A549 (cell line): ENCODE measurements around the gene KRTAP5-7. TPM values are rescaled to one million over a fixed set of nuclear protein-coding genes. Genes with fewer than 3 reads are reported as not detected.

Experiments used
- ATAC-seq, 2 experiments: fragments of 200-7000 bp in 1 of 2; fragments of >200 bp in 1 of 2; cut with Nextera tagmentation in 1 of 2; cut with Tn5 transposase in 1 of 2; 3 replicates each; pipeline versions ENCODE4 v1.8.0 to v1.9.1; 2018 to 2020; ENCODE audit warnings: mild to moderate bottlenecking in 1 of 2, moderate library complexity in 1 of 2
- CTCF ChIA-PET: fragments of 300-600 bp; sonication (Branson Sonifier 250); formaldehyde crosslinking; extraction: SDS; loops from one replicate; lab custom pipeline; 2021; ENCODE audit warnings: antibody characterized with exemption, inconsistent platforms; lab: Yijun Ruan, JAX
- POLR2A ChIA-PET: fragments of 350-600 bp; formaldehyde crosslinking; extraction: SDS; loops from one replicate; lab custom pipeline; 2021; ENCODE audit warnings: antibody characterized with exemption, inconsistent platforms; lab: Yijun Ruan, JAX
- DNase-seq, 2 experiments: peaks; one replicate each; pipeline versions ENCODE4 v3.0.0 to v3.0.0-alpha.2; 2011 to 2016; ENCODE audit warnings: low read depth in 1 of 2, low spot score in 1 of 2
- FAIRE-seq: peaks from 2 replicates; lab custom pipeline; 2011; peaks lifted over from hg19 to GRCh38; lab: Jason Lieb, UNC
- H3K27ac ChIP-seq, 2 experiments: fragments of >200 bp; sonication (Bioruptor Twin); formaldehyde crosslinking; 3 replicates each; pipeline ENCODE4 v1.5.1; 2016 to 2017
- H3K4me1 ChIP-seq: fragments of >200 bp; sonication (Bioruptor Twin); formaldehyde crosslinking; 3 replicates; pipeline ENCODE4 v1.6.1; 2016
- H3K4me2 ChIP-seq: fragments of >200 bp; sonication (Bioruptor Twin); formaldehyde crosslinking; 3 replicates; pipeline ENCODE4 v1.6.1; 2016
- H3K4me3 ChIP-seq: fragments of >200 bp; sonication (Bioruptor Twin); formaldehyde crosslinking; 3 replicates; pipeline ENCODE4 v1.5.1; 2016
- H3K9me3 ChIP-seq: fragments of >200 bp; sonication (Bioruptor Twin); formaldehyde crosslinking; 3 replicates; pipeline ENCODE4 v1.6.1; 2016
- ATOH8 ChIP-seq: fragments of 250-450 bp; sonication (Bioruptor Pico); IDR thresholded peaks from 2 replicates; pipeline ENCODE4 v1.5.0; 2020; ENCODE audit warnings: low read depth, mild to moderate bottlenecking, moderate library complexity
- BHLHE40 ChIP-seq: IDR thresholded peaks from 2 replicates; pipeline ENCODE4 v1.6.1; 2012; ENCODE audit warnings: low read depth, low read length, inconsistent platforms
- CBX8 ChIP-seq: fragments of 200-600 bp; sonication (generic); IDR thresholded peaks from 2 replicates; pipeline ENCODE4 v1.6.1; 2016
- CEBPB ChIP-seq, 2 experiments: fragments of >200 bp in 1 of 2; sonication (Bioruptor Twin) in 1 of 2; formaldehyde crosslinking in 1 of 2; IDR thresholded peaks; 2 replicates each; pipeline ENCODE4 v1.6.1; 2012 to 2016
- CHD2 ChIP-seq: fragments of 150-350 bp; IDR thresholded peaks from 2 replicates; pipeline ENCODE4 v1.6.1; 2014; ENCODE audit warnings: low read length; ENCODE audit not compliant: partially characterized antibody
- EP300 ChIP-seq, 2 experiments: fragments of >200 bp; sonication (Bioruptor Twin); formaldehyde crosslinking; IDR thresholded peaks; 2 replicates in 1 of 2; 3 replicates in 1 of 2; pipeline ENCODE4 v1.6.1; 2016 to 2017
- FOSL2 ChIP-seq, 2 experiments: fragments of 450-650 bp in 1 of 2; fragments of >200 bp in 1 of 2; sonication (Bioruptor Twin) in 1 of 2; formaldehyde crosslinking; IDR thresholded peaks; 2 replicates each; pipeline versions ENCODE4 v1.5.0 to v1.6.1; 2016 to 2020; ENCODE audit warnings: mild to moderate bottlenecking in 1 of 2, moderate library complexity in 1 of 2
- FOXS1 ChIP-seq: fragments of 250-450 bp; sonication (Bioruptor Pico); IDR thresholded peaks from 2 replicates; pipeline ENCODE4 v1.5.0; 2020; ENCODE audit warnings: mild to moderate bottlenecking, moderate library complexity
- HOXB13 ChIP-seq: fragments of 250-450 bp; sonication (Bioruptor Pico); IDR thresholded peaks from 2 replicates; pipeline ENCODE4 v1.5.0; 2020; ENCODE audit warnings: low read depth, mild to moderate bottlenecking, moderate library complexity
- JUN ChIP-seq, 2 experiments: fragments of >200 bp; sonication (Bioruptor Twin); formaldehyde crosslinking; IDR thresholded peaks; 2 replicates in 1 of 2; 3 replicates in 1 of 2; pipeline ENCODE4 v1.6.1; 2016 to 2017
- KDM1A ChIP-seq: fragments of 200-600 bp; sonication (generic); IDR thresholded peaks from 2 replicates; pipeline ENCODE4 v1.6.1; 2016; ENCODE audit warnings: low read depth, mild to moderate bottlenecking
- KDM5A ChIP-seq: fragments of 200-600 bp; sonication (generic); IDR thresholded peaks from 2 replicates; pipeline ENCODE4 v1.6.1; 2016; ENCODE audit warnings: antibody characterized with exemption, mild to moderate bottlenecking
- MAFK ChIP-seq: fragments of 450-650 bp; IDR thresholded peaks from 2 replicates; pipeline ENCODE4 v1.6.1; 2014; ENCODE audit not compliant: partially characterized antibody
- MAZ ChIP-seq: fragments of 150-350 bp; IDR thresholded peaks from 2 replicates; pipeline ENCODE4 v1.6.1; 2014; ENCODE audit warnings: antibody characterized with exemption, low read depth, low read length, borderline replicate concordance
- MYC ChIP-seq: IDR thresholded peaks from 2 replicates; pipeline ENCODE4 v1.6.1; 2012; ENCODE audit warnings: mild to moderate bottlenecking, inconsistent platforms, low read length, improper control_type of control experiment, borderline replicate concordance
- POLR2A ChIP-seq: IDR thresholded peaks from 2 replicates; pipeline ENCODE4 v1.6.1; 2012; ENCODE audit warnings: mild to moderate bottlenecking, low read length
- POLR2AphosphoS2 ChIP-seq: conservative IDR thresholded peaks from 2 replicates; pipeline ENCODE4 v1.6.1; 2012; ENCODE audit warnings: low read length, improper control_type of control experiment, inconsistent platforms
- RAD21 ChIP-seq, 2 experiments: fragments of >200 bp in 1 of 2; sonication (Bioruptor Twin) in 1 of 2; formaldehyde crosslinking in 1 of 2; IDR thresholded peaks in 1 of 2; conservative IDR thresholded peaks in 1 of 2; 2 replicates in 1 of 2; 3 replicates in 1 of 2; pipeline ENCODE4 v1.6.1; 2012 to 2018; ENCODE audit warnings: inconsistent platforms in 1 of 2
- TFCP2L1 ChIP-seq: fragments of 250-450 bp; sonication (Bioruptor Pico); IDR thresholded peaks from 2 replicates; pipeline ENCODE4 v1.5.0; 2021; ENCODE audit warnings: mild to moderate bottlenecking
- TP53 ChIP-seq: fragments of 250-450 bp; sonication (Bioruptor Pico); IDR thresholded peaks from 2 replicates; pipeline ENCODE4 v1.5.0; 2021; ENCODE audit warnings: mild to moderate bottlenecking, moderate library complexity
- ZC3H11A ChIP-seq: fragments of 450-650 bp; IDR thresholded peaks from 2 replicates; pipeline ENCODE4 v1.6.1; 2014; ENCODE audit warnings: antibody characterized with exemption, mild to moderate bottlenecking
- ZFP36 ChIP-seq: fragments of 450-650 bp; IDR thresholded peaks from 2 replicates; pipeline ENCODE4 v1.6.1; 2014; ENCODE audit warnings: borderline replicate concordance; ENCODE audit not compliant: partially characterized antibody
- ZNF302 ChIP-seq: fragments of 250-450 bp; sonication (Bioruptor Pico); IDR thresholded peaks from 2 replicates; pipeline ENCODE4 v1.9.0; 2021; ENCODE audit warnings: inconsistent platforms, mild to moderate bottlenecking, moderate library complexity
- ZSCAN20 ChIP-seq: fragments of 250-450 bp; sonication (Bioruptor Pico); IDR thresholded peaks from 2 replicates; pipeline ENCODE4 v1.8.0; 2022; ENCODE audit warnings: mild to moderate bottlenecking, moderate library complexity
- WGBS: methylation state at CpG from one replicate; pipeline ENCODE4 v1.1.6; 2017; ENCODE audit errors: missing lambda C conversion rate; 5-methylcytosine and 5-hydroxymethylcytosine counted together
- polyA plus RNA-seq, 4 experiments: library from polyadenylated mRNA; depleted of rRNA in 3 of 4; stranded (reverse); fragments of >200 nt; fragmentation: RNase III in 1 of 4; extraction: RNeasy Plus Mini Kit Qiagen cat#74134 plus additional on column Dnase treatment in 1 of 4; gene quantifications; 2 replicates in 3 of 4; 3 replicates in 1 of 4; pipeline ENCODE4 v1.2.3, GENCODE V29; 2011 to 2017
- TF ChIP-seq, protein P1 (sequence below): IDR thresholded peaks from 2 replicates; pipeline ENCODE4 v1.6.1; 2012
- TF ChIP-seq, protein P2 (sequence below): IDR thresholded peaks from 2 replicates; pipeline ENCODE4 v1.6.1; 2012; ENCODE audit warnings: low read depth, borderline replicate concordance
- TF ChIP-seq, protein P3 (sequence below): fragments of 250-450 bp; sonication (Bioruptor Pico); IDR thresholded peaks from 2 replicates; pipeline ENCODE4 v1.5.0; 2021; ENCODE audit warnings: mild to moderate bottlenecking, moderate library complexity, borderline replicate concordance

Gene KRTAP5-7
- polyA plus RNA-seq, 2 of the 4 experiments (the other 2 are of a cell fraction): not detected

GRCh38 chr11:71564430-71564829 is 37.4 kb downstream of the KRTAP5-7 start:
- no peak for ATAC-seq
- no peak overlapping the region for H3K27ac ChIP-seq
- no peak overlapping the region for H3K4me3 ChIP-seq
- no peak for DNase-seq
- TF ChIP-seq BHLHE40: no peak
- TF ChIP-seq KDM1A: no peak
- no peak for TF ChIP-seq MYC
- no peak for TF ChIP-seq CBX8
- no peak for TF ChIP-seq TFCP2L1 (CRISPR knock-in tag)
- TF ChIP-seq MAFK: no peak
- TF ChIP-seq, protein P1, sequence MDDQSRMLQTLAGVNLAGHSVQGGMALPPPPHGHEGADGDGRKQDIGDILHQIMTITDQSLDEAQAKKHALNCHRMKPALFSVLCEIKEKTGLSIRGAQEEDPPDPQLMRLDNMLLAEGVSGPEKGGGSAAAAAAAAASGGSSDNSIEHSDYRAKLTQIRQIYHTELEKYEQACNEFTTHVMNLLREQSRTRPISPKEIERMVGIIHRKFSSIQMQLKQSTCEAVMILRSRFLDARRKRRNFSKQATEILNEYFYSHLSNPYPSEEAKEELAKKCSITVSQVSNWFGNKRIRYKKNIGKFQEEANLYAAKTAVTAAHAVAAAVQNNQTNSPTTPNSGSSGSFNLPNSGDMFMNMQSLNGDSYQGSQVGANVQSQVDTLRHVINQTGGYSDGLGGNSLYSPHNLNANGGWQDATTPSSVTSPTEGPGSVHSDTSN: no peak
- TF ChIP-seq ZNF302 (CRISPR knock-in tag): no peak
- TF ChIP-seq MAZ: no peak
- TF ChIP-seq FOXS1 (CRISPR knock-in tag): no peak
- TF ChIP-seq ZSCAN20 (CRISPR knock-in tag): no peak
- no peak for FAIRE-seq
- H3K4me1 ChIP-seq: no peaks in the 10 kb centered on the region
- ChIA-PET POLR2A (interaction anchor here (0.5 kb wide), 1 partner anchor 1111 kb away, joined by 4 read pairs; no protein-coding TSS in a partner anchor), CTCF (interaction anchor here (0.8 to 2.0 kb wide), 4 partner anchors 8 to 19 kb away, joined by 3 to 8 read pairs (median 4); no protein-coding TSS in a partner anchor)
- 20% methylated on average over 4 of the region's 4 CpGs for WGBS
- H3K4me2 ChIP-seq: no peak overlapping the region
- H3K9me3 ChIP-seq: peaks cover 17% of the 10 kb centered on the region

DNA sequence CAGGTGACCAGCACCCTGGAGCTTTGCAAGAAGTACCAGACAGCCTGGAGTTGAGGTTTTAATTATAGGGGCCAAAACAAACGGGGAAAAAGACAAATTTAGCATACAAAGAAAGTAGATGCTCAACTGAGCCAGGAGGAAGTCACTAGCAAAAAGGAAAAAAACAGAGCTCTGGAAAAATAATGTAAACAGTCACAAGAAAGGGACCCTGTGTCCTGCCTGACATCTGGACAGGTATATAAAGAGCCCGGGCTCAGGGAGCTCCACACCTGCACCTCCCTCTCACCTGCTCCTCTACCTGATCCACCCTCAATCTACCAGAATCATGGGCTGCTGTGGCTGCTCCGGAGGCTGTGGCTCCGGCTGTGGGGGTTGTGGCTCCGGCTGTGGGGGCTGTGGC is 38.2 kb downstream of the KRTAP5-7 start, which contains the start of gene KRTAP5-10:
Gene KRTAP5-10 (plus strand): TSS at position 301 of the 400 bp plus-strand sequence. CDS start 25 bp downstream, at position 326.
- ChIA-PET CTCF (interaction anchor here (0.8 to 2.8 kb wide), 4 partner anchors 8 to 19 kb away, joined by 3 to 11 read pairs (median 6); no protein-coding TSS in a partner anchor), POLR2A (no interaction called here)
- H3K4me2 ChIP-seq: no peak within 1 kb of the TSS
- WGBS: 25% methylated on average over 3 of the region's 5 CpGs
- no peak within 1 kb of the TSS for H3K27ac ChIP-seq
- DNase-seq: no peak
- ATAC-seq: no peak
- no peak for FAIRE-seq
- no peaks in the 10 kb centered on the region for H3K4me1 ChIP-seq
- peaks cover 17% of the 10 kb centered on the region for H3K9me3 ChIP-seq
- no peak within 1 kb of the TSS for H3K4me3 ChIP-seq
- no peak for TF ChIP-seq POLR2AphosphoS2

GRCh38 chr11:71566081-71566620 is 39.1 kb downstream of the KRTAP5-7 start:
- no peaks in the 10 kb centered on the region for H3K4me1 ChIP-seq
- ChIA-PET POLR2A (no interaction called here), CTCF (interaction anchor here (1.5 to 2.8 kb wide), 2 partner anchors 14 to 20 kb away, joined by 3 to 11 read pairs; no protein-coding TSS in a partner anchor)
- H3K4me3 ChIP-seq: no peak overlapping the region
- no peak overlapping the region for H3K27ac ChIP-seq
- ATAC-seq (no peak), DNase-seq (no peak), FAIRE-seq (no peak)
- peaks cover 16% of the 10 kb centered on the region for H3K9me3 ChIP-seq
- TF ChIP-seq MAZ (no peak), TP53 (no peak), CEBPB (IDR thresholded peaks at IDR 0.05) (no peak), EP300 (IDR thresholded peaks at IDR 0.05) (no peak), KDM5A (no peak), CHD2 (no peak), HOXB13 (no peak), ZNF302 (CRISPR knock-in tag) (no peak), ZFP36 (no peak), ATOH8 (no peak), ZC3H11A (no peak), RAD21 (conservative IDR thresholded peaks at IDR 0.05 in 1 of 2, IDR thresholded peaks at IDR 0.05 in 1 of 2) (no peak), JUN (IDR thresholded peaks at IDR 0.05) (no peak), POLR2A (no peak), FOSL2 (IDR thresholded peaks at IDR 0.05) (no peak), FOSL2 (CRISPR knock-in tag; IDR thresholded peaks at IDR 0.05) (no peak)
- TF ChIP-seq, protein P2, sequence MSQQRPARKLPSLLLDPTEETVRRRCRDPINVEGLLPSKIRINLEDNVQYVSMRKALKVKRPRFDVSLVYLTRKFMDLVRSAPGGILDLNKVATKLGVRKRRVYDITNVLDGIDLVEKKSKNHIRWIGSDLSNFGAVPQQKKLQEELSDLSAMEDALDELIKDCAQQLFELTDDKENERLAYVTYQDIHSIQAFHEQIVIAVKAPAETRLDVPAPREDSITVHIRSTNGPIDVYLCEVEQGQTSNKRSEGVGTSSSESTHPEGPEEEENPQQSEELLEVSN: no peak
- TF ChIP-seq, protein P3, sequence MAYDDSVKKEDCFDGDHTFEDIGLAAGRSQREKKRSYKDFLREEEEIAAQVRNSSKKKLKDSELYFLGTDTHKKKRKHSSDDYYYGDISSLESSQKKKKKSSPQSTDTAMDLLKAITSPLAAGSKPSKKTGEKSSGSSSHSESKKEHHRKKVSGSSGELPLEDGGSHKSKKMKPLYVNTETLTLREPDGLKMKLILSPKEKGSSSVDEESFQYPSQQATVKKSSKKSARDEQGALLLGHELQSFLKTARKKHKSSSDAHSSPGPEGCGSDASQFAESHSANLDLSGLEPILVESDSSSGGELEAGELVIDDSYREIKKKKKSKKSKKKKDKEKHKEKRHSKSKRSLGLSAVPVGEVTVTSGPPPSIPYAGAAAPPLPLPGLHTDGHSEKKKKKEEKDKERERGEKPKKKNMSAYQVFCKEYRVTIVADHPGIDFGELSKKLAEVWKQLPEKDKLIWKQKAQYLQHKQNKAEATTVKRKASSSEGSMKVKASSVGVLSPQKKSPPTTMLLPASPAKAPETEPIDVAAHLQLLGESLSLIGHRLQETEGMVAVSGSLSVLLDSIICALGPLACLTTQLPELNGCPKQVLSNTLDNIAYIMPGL (CRISPR knock-in tag): no peak
- WGBS: 58% methylated on average over 10 of the region's 10 CpGs
- no peak overlapping the region for H3K4me2 ChIP-seq
